CD4-positive, alpha-beta T cell (primary cell): ENCODE data around the gene JOSD2. TPM values are rescaled to one million over a fixed set of nuclear protein-coding genes. Genes with fewer than 3 reads are reported as not detected.
A peak's percentile ranks its signal among the peaks of the same experiment; 100 is the strongest.

ENCODE experiments used
- ATAC-seq: fragments of 200-7000 bp; cut with Tn5 transposase; one replicate; pipeline ENCODE4 v1.10.0; 2022; ENCODE audit warnings: mild to moderate bottlenecking; ENCODE audit not compliant: poor library complexity
- CTCF ChIA-PET: fragments of 350-600 bp; sonication (Branson Sonifier 250); formaldehyde crosslinking; loops from one replicate; lab custom pipeline; 2021; ENCODE audit warnings: antibody characterized with exemption, inconsistent platforms; lab: Charles Lee
- POLR2A ChIA-PET: fragments of 350-600 bp; sonication (Branson Sonifier 250); formaldehyde crosslinking; loops from one replicate; lab custom pipeline; 2021; ENCODE audit warnings: antibody characterized with exemption, inconsistent platforms; lab: Charles Lee
- DNase-seq, 14 experiments: peaks; one replicate each; pipeline ENCODE4 v3.0.0-alpha.2; 2013 to 2020; ENCODE audit warnings: mixed read lengths in 2 of 14
- H3K27ac ChIP-seq, 2 donors: one replicate each; pipeline versions ENCODE4 v1.5.1 to v1.7.0; 2013; ENCODE audit warnings: low read length in 2 of 2, low read depth in 1 of 2, mild to moderate bottlenecking in 1 of 2
- H3K27me3 ChIP-seq, 2 experiments: 1 replicate in 1 of 2; 2 replicates in 1 of 2; pipeline versions ENCODE4 v1.6.1 to v1.7.0; 2013; ENCODE audit warnings: low read length in 2 of 2, control low read depth in 1 of 2, mild to moderate bottlenecking in 1 of 2, moderate library complexity in 1 of 2; ENCODE audit not compliant: insufficient read depth in 2 of 2, control insufficient read depth in 1 of 2
- H3K36me3 ChIP-seq: one replicate; pipeline ENCODE4 v1.6.1; 2013; ENCODE audit warnings: low read length, control low read depth; ENCODE audit not compliant: insufficient read depth
- H3K4me1 ChIP-seq: one replicate; pipeline ENCODE4 v1.6.1; 2013; ENCODE audit warnings: low read length, control low read depth; ENCODE audit not compliant: insufficient read depth
- H3K4me3 ChIP-seq: one replicate; pipeline ENCODE4 v1.5.1; 2013; ENCODE audit warnings: mild to moderate bottlenecking, low read length, moderate library complexity
- H3K9me3 ChIP-seq, 2 experiments: 1 replicate in 1 of 2; 2 replicates in 1 of 2; pipeline versions ENCODE4 v1.6.1 to v1.7.0; 2013; ENCODE audit warnings: low read length in 2 of 2, mild to moderate bottlenecking in 2 of 2, control low read depth in 1 of 2, moderate library complexity in 1 of 2; ENCODE audit not compliant: control insufficient read depth in 1 of 2, insufficient read depth in 1 of 2
- H3K27ac Mint-ChIP-seq: one replicate; pipeline ENCODE4 v1.8.0; 2020; ENCODE audit warnings: mixed read lengths
- H3K27me3 Mint-ChIP-seq: one replicate; pipeline ENCODE4 v1.8.0; 2021; ENCODE audit warnings: mixed read lengths
- H3K36me3 Mint-ChIP-seq: one replicate; pipeline ENCODE4 v1.8.0; 2021; ENCODE audit warnings: low read depth, mixed read lengths
- H3K4me1 Mint-ChIP-seq: one replicate; pipeline ENCODE4 v1.8.0; 2021; ENCODE audit warnings: low read depth, mixed read lengths
- H3K4me3 Mint-ChIP-seq: one replicate; pipeline ENCODE4 v1.8.0; 2020; ENCODE audit warnings: mild to moderate bottlenecking, mixed read lengths
- H3K9me3 Mint-ChIP-seq: one replicate; pipeline ENCODE4 v1.8.0; 2020; ENCODE audit warnings: mixed read lengths
- intact Hi-C, 2 experiments: fragments of 100-400 bp; cut with DNase I in 1 of 2; cut with micrococcal nuclease in 1 of 2; formaldehyde crosslinking; loops; one replicate each; pipeline versions ENCODE4 v1.15.1 to v1.9.0; 2023 to 2025; cut with DNase I, micrococcal nuclease
- total RNA-seq, 174 experiments: library from RNA in 2 of 174; stranded (reverse) in 2 of 174; gene quantifications; one replicate each; pipeline ENCODE4 v1.2.3 and lab custom pipeline; 2021 to 2026
- TF ChIP-seq, protein P1 (sequence below): fragments of 200-600 bp; IDR thresholded peaks from one replicate; pipeline ENCODE4 v1.8.0; 2022; ENCODE audit warnings: antibody characterized with exemption, mild to moderate bottlenecking

The JOSD2 gene
- total RNA-seq, 2 experiments from 2014 or later, result 11.7 to 11.9 TPM

GRCh38 chr19:50500753-50501151, 10.2 kb downstream of the JOSD2 start:
- no peaks in the 10 kb centered on the region for H3K27me3 ChIP-seq
- H3K36me3 ChIP-seq, result peaks cover 2% of the 10 kb centered on the region
- ATAC-seq, result no peak
- ChIA-PET CTCF (no interaction called here), POLR2A (no interaction called here)
- H3K4me1 ChIP-seq, result no peaks in the 10 kb centered on the region
- H3K4me3 ChIP-seq, result no peak overlapping the region
- intact Hi-C loops, result no loop called here
- H3K9me3 Mint-ChIP-seq, result no peaks in the 10 kb centered on the region
- no peaks in the 10 kb centered on the region for H3K27me3 Mint-ChIP-seq
- H3K27ac Mint-ChIP-seq, result no peak overlapping the region
- H3K4me3 Mint-ChIP-seq, result no peak overlapping the region
- no peak overlapping the region for H3K27ac ChIP-seq
- TF ChIP-seq, protein P1, sequence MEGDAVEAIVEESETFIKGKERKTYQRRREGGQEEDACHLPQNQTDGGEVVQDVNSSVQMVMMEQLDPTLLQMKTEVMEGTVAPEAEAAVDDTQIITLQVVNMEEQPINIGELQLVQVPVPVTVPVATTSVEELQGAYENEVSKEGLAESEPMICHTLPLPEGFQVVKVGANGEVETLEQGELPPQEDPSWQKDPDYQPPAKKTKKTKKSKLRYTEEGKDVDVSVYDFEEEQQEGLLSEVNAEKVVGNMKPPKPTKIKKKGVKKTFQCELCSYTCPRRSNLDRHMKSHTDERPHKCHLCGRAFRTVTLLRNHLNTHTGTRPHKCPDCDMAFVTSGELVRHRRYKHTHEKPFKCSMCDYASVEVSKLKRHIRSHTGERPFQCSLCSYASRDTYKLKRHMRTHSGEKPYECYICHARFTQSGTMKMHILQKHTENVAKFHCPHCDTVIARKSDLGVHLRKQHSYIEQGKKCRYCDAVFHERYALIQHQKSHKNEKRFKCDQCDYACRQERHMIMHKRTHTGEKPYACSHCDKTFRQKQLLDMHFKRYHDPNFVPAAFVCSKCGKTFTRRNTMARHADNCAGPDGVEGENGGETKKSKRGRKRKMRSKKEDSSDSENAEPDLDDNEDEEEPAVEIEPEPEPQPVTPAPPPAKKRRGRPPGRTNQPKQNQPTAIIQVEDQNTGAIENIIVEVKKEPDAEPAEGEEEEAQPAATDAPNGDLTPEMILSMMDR, result no peak
- H3K9me3 ChIP-seq, result no peaks in the 10 kb centered on the region
- H3K4me1 Mint-ChIP-seq, result no peaks in the 10 kb centered on the region
- peaks cover 9% of the 10 kb centered on the region for H3K36me3 Mint-ChIP-seq
- peak in 1 of 14 experiments; percentile 31 for DNase-seq

DNA sequence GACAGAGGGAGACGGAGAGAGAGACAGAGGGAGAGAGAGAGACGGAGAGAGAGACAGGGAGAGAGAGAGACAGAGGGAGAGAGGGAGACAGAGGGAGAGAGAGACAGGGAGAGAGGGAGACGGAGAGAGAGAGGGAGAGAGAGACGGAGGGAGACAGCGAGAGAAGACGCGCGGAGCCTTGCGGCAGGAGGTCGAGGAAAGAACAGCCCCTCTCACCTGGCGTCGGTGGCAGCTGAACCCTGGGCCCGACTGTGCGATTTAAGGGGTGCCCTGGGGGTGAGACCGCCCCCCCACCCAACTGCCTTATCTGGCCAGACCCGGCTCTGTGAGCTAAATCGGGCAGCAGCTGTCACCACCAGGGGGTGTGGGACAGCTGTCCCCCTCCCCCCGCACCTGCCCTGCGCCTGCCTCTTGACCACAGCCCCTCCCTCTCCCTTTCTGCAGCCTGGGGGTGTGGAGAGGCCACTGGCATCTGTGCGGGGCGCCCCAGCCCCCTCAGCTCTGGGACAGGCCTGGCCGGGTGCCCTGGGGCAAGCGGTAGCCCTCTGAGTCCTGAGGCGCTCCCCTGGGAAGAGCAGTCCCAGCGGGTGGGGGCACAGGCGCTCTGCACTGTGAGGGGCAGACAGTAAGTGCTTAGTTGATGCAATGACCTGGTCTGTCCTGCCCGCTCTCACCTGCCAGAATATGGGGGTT, 10.8 kb downstream of the JOSD2 start:
- H3K27ac Mint-ChIP-seq, result no peak overlapping the region
- TF ChIP-seq, protein P1, result no peak
- H3K4me1 ChIP-seq, result no peaks in the 10 kb centered on the region
- DNase-seq (peak in 3 of 14 experiments; percentile 13 to 69 (median 60)), ATAC-seq (no peak)
- H3K9me3 Mint-ChIP-seq, result no peaks in the 10 kb centered on the region
- H3K27me3 Mint-ChIP-seq, result no peaks in the 10 kb centered on the region
- ChIA-PET CTCF (no interaction called here), POLR2A (no interaction called here)
- no peak overlapping the region for H3K4me3 Mint-ChIP-seq
- no peak overlapping the region for H3K27ac ChIP-seq
- intact Hi-C loops, result no loop called here
- H3K9me3 ChIP-seq, result no peaks in the 10 kb centered on the region
- H3K27me3 ChIP-seq, result no peaks in the 10 kb centered on the region
- H3K4me1 Mint-ChIP-seq, result no peaks in the 10 kb centered on the region
- no peaks in the 10 kb centered on the region for H3K36me3 ChIP-seq
- no peak overlapping the region for H3K4me3 ChIP-seq
- H3K36me3 Mint-ChIP-seq, result peaks cover 9% of the 10 kb centered on the region

DNA sequence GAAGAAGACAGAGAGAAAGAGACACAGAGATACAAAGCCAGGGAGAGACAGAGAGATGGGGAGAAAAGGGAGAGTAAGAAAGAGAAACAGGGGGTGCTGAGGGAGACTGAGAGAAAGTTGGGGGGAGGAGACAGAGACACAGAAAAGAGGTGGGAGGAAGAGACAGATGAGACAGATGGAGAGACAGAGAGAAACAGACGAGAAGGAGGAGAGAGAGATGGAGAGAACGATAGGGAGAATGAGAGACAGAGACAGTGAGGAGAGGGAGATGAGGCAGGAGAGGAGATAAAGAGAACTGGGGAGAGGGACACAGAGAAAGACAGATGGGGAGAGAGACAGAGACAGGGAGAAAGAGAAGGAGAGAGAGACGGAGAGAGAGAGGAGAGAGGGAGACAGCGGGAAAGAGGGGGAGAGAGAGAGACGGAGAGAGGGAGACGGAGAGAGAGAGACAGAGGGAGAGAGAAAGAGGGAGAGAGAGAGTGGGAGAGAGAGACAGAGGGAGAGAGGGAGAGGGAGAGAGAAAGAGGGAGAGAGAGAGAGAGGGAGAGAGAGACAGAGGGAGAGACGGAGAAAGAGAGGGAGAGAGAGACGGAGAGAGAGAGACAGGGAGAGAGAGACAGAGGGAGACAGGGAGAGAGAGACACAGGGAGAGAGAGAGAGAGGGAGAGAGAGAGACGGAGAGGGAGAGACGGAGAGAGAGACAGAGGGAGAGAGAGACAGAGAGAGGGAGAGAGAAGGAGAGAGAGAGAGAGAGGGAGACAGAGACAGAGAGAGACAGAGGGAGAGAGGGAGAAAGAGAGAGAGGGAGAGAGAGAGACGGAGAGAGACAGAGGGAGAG, 12.6 kb downstream of the JOSD2 start:
- H3K4me3 ChIP-seq, result no peak overlapping the region
- Mint-ChIP-seq H3K4me1 (peaks cover 3% of the 10 kb centered on the region), H3K27me3 (no peaks in the 10 kb centered on the region), H3K36me3 (peaks cover 9% of the 10 kb centered on the region), H3K9me3 (no peaks in the 10 kb centered on the region), H3K4me3 (no peak overlapping the region), H3K27ac (no peak overlapping the region)
- TF ChIP-seq, protein P1, result no peak
- H3K36me3 ChIP-seq, result no peaks in the 10 kb centered on the region
- CTCF ChIA-PET, result no interaction called here
- POLR2A ChIA-PET, result no interaction called here
- H3K9me3 ChIP-seq, result no peaks in the 10 kb centered on the region
- no peak overlapping the region for H3K27ac ChIP-seq
- no peak for ATAC-seq
- no peaks in the 10 kb centered on the region for H3K4me1 ChIP-seq
- intact Hi-C loops, result no loop called here
- no peaks in the 10 kb centered on the region for H3K27me3 ChIP-seq
- DNase-seq, result no peak
